Measurements from ENCODE around the gene ANKRD50. TPM values are rescaled to one million over a fixed set of nuclear protein-coding genes. Genes with fewer than 3 reads are reported as not detected.

ANKRD50 gene
- total and polyA plus RNA-seq, 9 of the 15 experiments (the other 6 are each of a cell fraction or from before 2014, with no cell fraction given) = 2.0 to 8.0 (median 6.2) TPM

GRCh38 chr4:124712372-124713184 lies at the start of gene ANKRD50 (continued):
- TF ChIP-seq RBM17 (IDR thresholded peaks at IDR 0.05; ENCODE audit: borderline replicate concordance, low read depth, low read length) (no peak), CHD1 (IDR thresholded peaks at IDR 0.05; ENCODE audit: low read length) (no peak), OTX1 (CRISPR knock-in tag; IDR thresholded peaks at IDR 0.05) (no peak), FIP1L1 (IDR thresholded peaks at IDR 0.05; ENCODE audit: low read depth, low read length, poor library complexity, severe bottlenecking) (peak; percentile 34), HNRNPK (IDR thresholded peaks at IDR 0.05; ENCODE audit: low read depth, low read length, poor library complexity, severe bottlenecking) (no peak), TSHZ1 (CRISPR knock-in tag; IDR thresholded peaks at IDR 0.05) (no peak), ZNF354B (CRISPR knock-in tag; IDR thresholded peaks at IDR 0.05) (no peak), CHD4 (IDR thresholded peaks at IDR 0.05; ENCODE audit: insufficient read depth, insufficient replicate concordance, low read depth, low read length, poor library complexity, severe bottlenecking) (no peak), THRAP3 (IDR thresholded peaks at IDR 0.05; ENCODE audit: borderline replicate concordance) (no peak), ZNF830 (CRISPR knock-in tag; IDR thresholded peaks at IDR 0.05) (no peak), NCOA1 (IDR thresholded peaks at IDR 0.05; ENCODE audit: low read depth) (no peak), IRF9 (tag; IDR thresholded peaks at IDR 0.05) (no peak), NFIX (CRISPR knock-in tag; IDR thresholded peaks at IDR 0.05; ENCODE audit: low read depth) (no peak), MTA2 (IDR thresholded peaks at IDR 0.05; ENCODE audit: low read depth) (no peak), ZBTB11 (CRISPR knock-in tag; IDR thresholded peaks at IDR 0.05) (no peak), MTA1 (IDR thresholded peaks at IDR 0.05; ENCODE audit: borderline replicate concordance) (no peak)
